UCSD-AML1 (cell line): Measurements from ENCODE around the gene RWDD4.

Experiments
- DNase-seq: peaks from one replicate; lab custom pipeline; 2025; ENCODE audit not compliant: unreplicated experiment; lab: John Stamatoyannopoulos, UW

The RWDD4 gene

DNA sequence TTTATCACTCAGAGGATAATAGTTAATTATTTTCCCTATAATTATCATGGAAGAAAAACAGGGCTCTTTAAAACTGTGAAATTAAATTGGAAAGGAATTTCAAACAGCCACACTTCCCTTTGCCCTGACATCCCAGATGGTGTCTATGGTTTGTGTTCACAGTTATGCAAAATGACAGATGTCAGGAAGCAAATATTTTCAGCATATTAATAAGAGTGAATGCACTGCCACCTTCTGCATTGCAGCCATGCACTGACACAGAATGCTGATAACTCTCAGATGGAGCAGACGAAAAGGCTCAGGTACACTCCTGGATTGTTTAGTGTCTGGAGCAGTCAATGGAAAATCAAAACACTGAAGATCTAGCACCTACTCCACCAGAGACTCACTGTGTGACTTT, 57.6 kb downstream of the RWDD4 start:
- no peak for DNase-seq

- peak; percentile 28 for DNase-seq
Observed at GRCh38 chr4:183600189-183600685, 58.7 kb downstream of the RWDD4 start.

GRCh38 chr4:183599690-183600089, 59.3 kb downstream of the RWDD4 start:
- no peak for DNase-seq

DNA sequence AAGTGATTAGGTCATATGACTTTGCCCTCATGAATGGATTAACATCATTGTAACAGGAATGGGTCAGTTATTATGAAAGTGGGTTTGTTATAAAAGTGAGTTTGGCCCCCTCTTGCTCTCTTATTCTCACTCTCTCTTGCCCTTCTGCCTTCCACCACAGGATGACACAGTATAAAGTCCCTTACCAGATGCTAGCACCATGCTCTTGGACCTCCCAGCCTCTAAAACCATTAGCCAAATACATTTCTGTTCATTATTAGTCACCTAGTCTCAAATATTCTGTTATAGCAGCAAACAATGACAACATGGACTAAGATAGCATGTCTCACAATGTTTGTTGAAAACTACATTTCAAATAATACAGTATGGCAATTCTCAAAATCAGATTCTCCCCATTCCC, 59.7 kb downstream of the RWDD4 start:
- DNase-seq = no peak

DNA sequence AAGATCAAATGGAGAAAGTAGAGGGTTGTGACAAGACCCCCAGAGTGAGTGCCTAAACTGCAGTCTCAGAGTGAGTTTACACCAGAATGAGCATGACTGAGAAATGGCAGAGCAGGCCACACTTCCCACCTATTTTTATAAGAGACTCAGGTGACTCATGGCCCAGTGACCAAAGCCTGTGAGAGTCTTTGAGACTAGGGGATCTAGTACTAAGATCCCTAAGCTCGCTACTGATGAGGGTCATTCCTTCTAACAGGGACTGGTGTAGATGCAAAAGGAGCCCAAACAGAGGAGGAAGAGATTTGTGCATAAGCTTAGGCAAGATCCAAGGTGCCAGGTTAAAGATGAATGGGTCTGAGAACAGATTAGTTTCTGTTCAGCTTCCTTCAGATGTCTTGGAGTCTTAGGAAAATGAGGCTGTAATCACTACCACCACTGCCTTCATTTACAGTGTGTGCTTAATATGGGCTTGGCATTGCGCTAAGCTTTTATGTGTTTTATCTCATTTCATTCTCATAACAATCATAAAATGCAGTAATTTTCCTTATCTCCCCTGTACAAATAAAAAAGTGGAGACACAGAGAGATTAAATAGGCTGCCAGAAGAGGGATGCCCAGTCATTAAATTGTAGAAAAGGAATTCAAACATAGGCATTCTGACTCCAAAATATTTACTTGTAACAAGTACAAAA, 62.8 kb downstream of the RWDD4 start:
- no peak for DNase-seq

DNA sequence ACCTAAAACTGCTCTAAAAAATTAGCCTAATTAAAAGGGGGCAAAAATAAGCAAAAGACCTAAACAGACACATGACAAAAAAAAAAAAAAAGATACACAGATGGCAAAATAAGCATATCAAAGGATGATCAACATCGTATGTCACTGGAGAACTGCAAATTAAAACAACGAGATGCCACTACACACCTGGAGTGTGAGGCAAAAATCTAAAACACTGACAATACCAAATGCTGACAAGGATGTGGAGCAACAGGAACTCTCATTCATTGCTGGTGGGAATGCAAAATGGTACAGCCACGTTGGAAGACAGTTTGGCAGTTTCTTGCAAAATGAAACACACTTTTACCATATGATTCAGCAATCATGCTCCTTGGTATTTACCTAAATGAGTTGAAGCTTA, 64.2 kb downstream of the RWDD4 start:
- DNase-seq = no peak

DNA sequence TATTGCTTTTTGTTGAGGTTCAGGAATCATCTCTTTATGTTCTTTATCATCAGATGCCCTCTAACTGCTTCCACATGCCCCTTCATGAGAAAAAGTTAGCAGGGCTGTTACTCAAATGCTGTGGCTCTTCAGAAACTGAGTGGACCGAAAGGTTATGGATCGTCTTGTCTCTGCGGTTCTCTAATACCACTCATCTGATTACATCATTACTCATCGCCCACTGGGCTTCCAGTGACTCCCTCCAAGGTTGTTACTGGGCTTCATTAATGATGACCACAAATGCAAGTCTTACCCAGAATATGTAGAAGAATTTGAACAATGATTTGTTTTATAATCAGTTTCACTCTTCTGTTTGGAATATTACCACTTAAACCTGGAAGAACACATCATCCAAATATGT, 67.7 kb downstream of the RWDD4 start:
- no peak for DNase-seq
